HepG2 (cell line): ENCODE results near the gene PRUNE1. TPM values are rescaled to one million over a fixed set of nuclear protein-coding genes. Genes with fewer than 3 reads are reported as not detected.

Source experiments
- ATAC-seq: fragments of 200-7000 bp; cut with Tn5 transposase; 3 replicates; pipeline ENCODE4 v1.9.1; 2020; ENCODE audit warnings: mild to moderate bottlenecking, moderate library complexity
- BruUV-seq: library from RNA; stranded (reverse); fragments of 400-500 nt; replicated peaks from 2 replicates; lab custom pipeline; 2021; lab: Mats Ljungman, UMichigan
- CTCF ChIA-PET: fragments of 300-600 bp; formaldehyde crosslinking; extraction: SDS; loops from one replicate; lab custom pipeline; 2021; ENCODE audit warnings: low total read pairs, inconsistent platforms, low intra/inter-chr PET ratio; lab: Yijun Ruan, JAX
- POLR2A ChIA-PET: fragments of 350-600 bp; sonication (Branson Sonifier 250); formaldehyde crosslinking; loops from one replicate; lab custom pipeline; 2020; ENCODE audit warnings: antibody characterized with exemption, inconsistent platforms; lab: Yijun Ruan, JAX
- DNase-seq: peaks from one replicate; pipeline ENCODE4 v3.0.0-alpha.2; 2015; ENCODE audit warnings: low spot score
- FAIRE-seq: peaks from 3 replicates; lab custom pipeline; 2011; peaks lifted over from hg19 to GRCh38; lab: Jason Lieb, UNC
- H2AFZ ChIP-seq: one replicate; pipeline ENCODE4 v1.6.1; 2011; ENCODE audit warnings: low read length, inconsistent platforms
- H3K27ac ChIP-seq: fragments of 300-600 bp; 3 replicates; pipeline ENCODE4 v1.8.0; 2011; ENCODE audit warnings: mixed run types, mild to moderate bottlenecking, mixed read lengths, low read length, inconsistent platforms; ENCODE audit not compliant: insufficient read depth; ENCODE audit errors: extremely low read length
- H3K27me3 ChIP-seq, 2 experiments: fragments of 200-600 bp in 1 of 2; 2 replicates in 1 of 2; 3 replicates in 1 of 2; pipeline versions ENCODE4 v1.6.0 to v1.8.0; 2011; ENCODE audit warnings: low read length in 2 of 2, mild to moderate bottlenecking in 2 of 2, moderate library complexity in 2 of 2, inconsistent platforms in 1 of 2; ENCODE audit not compliant: insufficient read depth in 2 of 2, control insufficient read depth in 1 of 2
- H3K36me3 ChIP-seq, 2 experiments: fragments of 200-600 bp in 1 of 2; replicated peaks in 1 of 2; 2 replicates in 1 of 2; 3 replicates in 1 of 2; pipeline versions ENCODE4 v1.5.1 to v1.8.0; 2011; ENCODE audit warnings: low read length in 2 of 2, inconsistent platforms in 1 of 2; ENCODE audit not compliant: insufficient read depth in 2 of 2, control insufficient read depth in 1 of 2
- H3K4me1 ChIP-seq: 2 replicates; pipeline ENCODE4 v1.5.1; 2012; ENCODE audit warnings: low read length, inconsistent platforms; ENCODE audit not compliant: insufficient read depth
- H3K4me2 ChIP-seq: 2 replicates; pipeline ENCODE4 v1.6.0; 2011; ENCODE audit warnings: low read depth, low read length, inconsistent platforms
- H3K4me3 ChIP-seq, 3 experiments: fragments of 200-600 bp in 1 of 3; sonication (generic), shearing (Covaris generic) in 1 of 3; replicated peaks in 1 of 3; 2 replicates each; pipeline ENCODE4 v1.5.1; 2011 to 2016; ENCODE audit warnings: low read length in 3 of 3, inconsistent platforms in 2 of 3, low read depth in 2 of 3, mild to moderate bottlenecking in 2 of 3, control low read depth in 1 of 3, mixed read lengths in 1 of 3; ENCODE audit not compliant: insufficient read depth in 1 of 3
- H3K79me2 ChIP-seq: one replicate; pipeline ENCODE4 v1.6.1; 2011; ENCODE audit warnings: low read length, inconsistent platforms; ENCODE audit not compliant: insufficient read depth
- H3K9ac ChIP-seq: 2 replicates; pipeline ENCODE4 v1.6.0; 2011; ENCODE audit warnings: mild to moderate bottlenecking, low read depth, low read length, inconsistent platforms; ENCODE audit not compliant: insufficient read depth
- H3K9me3 ChIP-seq: 2 replicates; pipeline ENCODE4 v1.5.1; 2012; ENCODE audit warnings: mild to moderate bottlenecking, low read length
- H4K20me1 ChIP-seq: 2 replicates; pipeline ENCODE4 v1.6.0; 2011; ENCODE audit warnings: inconsistent platforms, mild to moderate bottlenecking, low read length, moderate library complexity; ENCODE audit not compliant: insufficient read depth
- FOSL1 ChIP-seq: sonication (generic); formaldehyde crosslinking; IDR thresholded peaks from 2 replicates; pipeline ENCODE4 v1.9.0; 2021; ENCODE audit warnings: missing genetic modification reagents, borderline replicate concordance
- GATAD1 ChIP-seq: IDR thresholded peaks from 2 replicates; pipeline ENCODE4 v1.6.1; 2016; ENCODE audit warnings: missing genetic modification reagents, missing compliant biosample characterization
- HMGA1 ChIP-seq: sonication (generic); formaldehyde crosslinking; conservative IDR thresholded peaks from 2 replicates; pipeline ENCODE4 v1.4.0; 2020; ENCODE audit warnings: missing genetic modification reagents
- IRX3 ChIP-seq: sonication (generic); formaldehyde crosslinking; IDR thresholded peaks from 2 replicates; pipeline ENCODE4 v1.8.1; 2023; ENCODE audit warnings: mild to moderate bottlenecking, low read depth, missing genetic modification reagents, borderline replicate concordance
- KLF13 ChIP-seq: sonication (generic); formaldehyde crosslinking; IDR thresholded peaks from 2 replicates; pipeline ENCODE4 v1.4.0; 2020; ENCODE audit warnings: mild to moderate bottlenecking, missing genetic modification reagents
- LRRFIP1 ChIP-seq: sonication (generic); formaldehyde crosslinking; conservative IDR thresholded peaks from 2 replicates; pipeline ENCODE4 v1.4.0; 2020; ENCODE audit warnings: missing genetic modification reagents
- NAIF1 ChIP-seq: sonication (generic); formaldehyde crosslinking; IDR thresholded peaks from 2 replicates; pipeline ENCODE4 v1.5.0; 2020; ENCODE audit warnings: mild to moderate bottlenecking, missing genetic modification reagents, borderline replicate concordance
- POLR2AphosphoS2 ChIP-seq: IDR thresholded peaks from 2 replicates; pipeline ENCODE4 v1.6.1; 2011; ENCODE audit warnings: low read depth, low read length, improper control_type of control experiment
- RFXAP ChIP-seq: sonication (generic); formaldehyde crosslinking; IDR thresholded peaks from 2 replicates; pipeline ENCODE4 v1.4.0; 2020; ENCODE audit warnings: missing genetic modification reagents, borderline replicate concordance
- RNF2 ChIP-seq: fragments of 450-650 bp; conservative IDR thresholded peaks from 2 replicates; pipeline ENCODE4 v1.6.1; 2016; ENCODE audit warnings: low read depth
- TAF15 ChIP-seq: fragments of 200-400 bp; formaldehyde crosslinking; IDR thresholded peaks from one replicate; pipeline ENCODE4 v1.6.1; 2018; ENCODE audit warnings: mild to moderate bottlenecking, low read depth, low read length; ENCODE audit not compliant: poor library complexity, severe bottlenecking
- TCF7L2 ChIP-seq: IDR thresholded peaks from 2 replicates; pipeline ENCODE4 v1.6.1; 2011; ENCODE audit warnings: mild to moderate bottlenecking, low read depth, low read length, moderate library complexity
- ZFP91 ChIP-seq: sonication (generic); formaldehyde crosslinking; IDR thresholded peaks from 2 replicates; pipeline ENCODE4 v1.9.0; 2022; ENCODE audit warnings: missing genetic modification reagents, mild to moderate bottlenecking, borderline replicate concordance
- ZNF12 ChIP-seq: sonication (generic); formaldehyde crosslinking; IDR thresholded peaks from 2 replicates; pipeline ENCODE4 v1.5.0; 2020; ENCODE audit warnings: missing genetic modification reagents
- ZNF224 ChIP-seq: sonication (generic); formaldehyde crosslinking; IDR thresholded peaks from 2 replicates; pipeline ENCODE4 v1.5.0; 2020; ENCODE audit warnings: mild to moderate bottlenecking, missing genetic modification reagents
- ZNF251 ChIP-seq: sonication (generic); formaldehyde crosslinking; IDR thresholded peaks from 2 replicates; pipeline ENCODE4 v1.9.0; 2021; ENCODE audit warnings: mild to moderate bottlenecking, missing genetic modification reagents
- ZNF33A ChIP-seq: sonication (generic); formaldehyde crosslinking; IDR thresholded peaks from 2 replicates; pipeline ENCODE4 v1.5.1; 2020; ENCODE audit warnings: missing genetic modification reagents, mild to moderate bottlenecking, moderate library complexity, borderline replicate concordance
- ZNF446 ChIP-seq: sonication (generic); formaldehyde crosslinking; IDR thresholded peaks from 2 replicates; pipeline ENCODE4 v1.5.0; 2020; ENCODE audit warnings: mild to moderate bottlenecking, missing genetic modification reagents
- ZNF549 ChIP-seq: sonication (generic); formaldehyde crosslinking; IDR thresholded peaks from 2 replicates; pipeline ENCODE4 v1.5.0; 2020; ENCODE audit warnings: missing genetic modification reagents
- WGBS: methylation state at CpG from one replicate; pipeline ENCODE4 v1.1.6; 2017; ENCODE audit warnings: low lambda C conversion rate; 5-methylcytosine and 5-hydroxymethylcytosine counted together
- in situ Hi-C: cut with HindIII; loops from 2 replicates; pipeline ENCODE4 v1.10.0; 2017; ENCODE audit warnings: low pct_unique_long_range_greater_than_20kb; ENCODE audit not compliant: extremely low pct_ligation_motif_present
- intact Hi-C: fragments of 100-400 bp; cut with micrococcal nuclease; formaldehyde crosslinking; loops from one replicate; pipeline ENCODE4 v1.10.0; 2022; ENCODE audit not compliant: unreplicated experiment
- polyA plus RNA-seq, 8 experiments: library from polyadenylated mRNA; depleted of rRNA in 3 of 8; stranded (reverse) in 7 of 8; unstranded in 1 of 8; fragments of >200 nt; fragmentation: Illumina TruSeq in 4 of 8; extraction: Trizol in 4 of 8; gene quantifications; 2 replicates each; pipeline versions ENCODE4 v1.2.1 to v1.2.3, GENCODE V29; 2011 to 2016; ENCODE audit warnings: low read depth in 4 of 8, missing spikeins in 1 of 8, mixed read lengths in 1 of 8; ENCODE audit not compliant: insufficient read depth in 1 of 8
- total RNA-seq, 5 experiments: library from RNA; depleted of rRNA; stranded (reverse); fragments of >200 nt; fragmentation: Illumina TruSeq; extraction: Trizol; gene quantifications; 2 replicates each; pipeline ENCODE4 v1.2.3, GENCODE V29; 2016; ENCODE audit warnings: low read depth in 1 of 5

The PRUNE1 gene
- total and polyA plus RNA-seq, 2 of the 13 experiments (the other 11 are each of a cell fraction or from before 2014, with no cell fraction given) = 19.0 to 31.9 TPM

DNA sequence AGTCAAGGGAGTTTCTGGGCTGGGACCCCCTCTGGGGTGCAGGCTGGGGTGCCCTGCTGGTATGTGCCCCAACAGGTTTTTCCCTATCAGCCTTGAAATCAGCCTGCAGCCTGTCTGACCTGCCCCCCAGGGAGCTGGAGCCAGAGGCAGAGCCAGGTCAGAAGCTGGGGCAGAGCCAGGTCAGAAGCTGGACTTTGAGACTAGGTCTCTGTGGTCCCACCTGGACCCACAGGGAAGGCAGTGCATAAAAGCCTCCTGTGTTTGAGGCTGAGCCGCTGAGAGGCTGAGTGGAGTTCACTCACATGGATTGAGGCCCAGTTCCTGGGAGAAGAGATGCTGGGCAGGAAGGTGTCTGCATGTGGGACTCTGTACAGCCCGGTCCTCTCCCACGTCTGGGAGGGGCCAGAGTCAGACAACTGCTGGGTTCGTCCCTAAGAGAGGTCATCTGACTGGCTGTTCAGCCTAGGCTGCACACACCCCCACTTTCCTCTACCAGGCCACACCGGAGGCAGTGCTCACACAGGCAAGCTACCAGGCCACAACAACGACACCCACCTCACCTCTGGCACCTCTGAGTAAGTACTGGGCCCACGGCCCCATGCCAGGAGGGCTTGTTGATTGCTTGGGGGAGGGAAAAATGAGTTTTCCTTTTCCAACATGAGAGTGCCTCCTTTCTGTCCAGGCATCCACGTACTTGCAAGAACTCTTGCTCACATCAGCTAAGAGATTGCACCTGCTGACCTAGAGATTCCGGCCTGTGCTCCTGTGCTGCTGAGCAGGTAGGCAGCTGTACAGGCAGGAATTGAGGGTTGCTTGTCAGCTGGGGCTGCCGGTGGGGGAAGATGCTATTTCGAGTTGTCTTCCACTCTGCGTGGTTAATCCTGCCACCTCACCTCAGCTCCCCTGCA is 26.2 kb upstream of the PRUNE1 start, which contains the start of gene ANXA9:
Gene ANXA9, plus strand, starts transcription at position 488 of the 908 bp plus-strand sequence. CDS start 814 bp downstream, outside the sequence.
- POLR2A ChIA-PET = interaction anchor here (0.8 to 5.2 kb wide), 21 partner anchors 8 to 420 kb away, joined by 3 to 150 read pairs (median 4); partner anchors contain the start of genes C1orf56, ENSA, GOLPH3L and MCL1
- ATAC-seq = peak; percentile 86
- TF ChIP-seq TAF15 (no peak), NAIF1 (CRISPR knock-in tag) (no peak), ZNF251 (CRISPR knock-in tag) (no peak), KLF13 (peak; percentile 50; the same call in 1 of the 2 replicates), GATAD1 (no peak; the same call in 1 of the 2 replicates), ZNF33A (CRISPR knock-in tag) (no peak), ZFP91 (peak; percentile 64; the same call in 1 of the 2 replicates), POLR2AphosphoS2 (no peak), ZNF549 (CRISPR knock-in tag) (no peak), TCF7L2 (no peak), RFXAP (CRISPR knock-in tag) (no peak), ZNF224 (CRISPR knock-in tag) (0 out of 2 replicates have a peak, but pooled peaks have one; percentile 49), HMGA1 (CRISPR knock-in tag) (no peak), RNF2 (no peak), ZNF12 (CRISPR knock-in tag) (no peak; the same call in 1 of the 2 replicates), ZNF446 (CRISPR knock-in tag) (no peak), IRX3 (CRISPR knock-in tag) (no peak), FOSL1 (CRISPR knock-in tag) (no peak), LRRFIP1 (no peak)

More for the DNA sequence above, 26.2 kb upstream of the PRUNE1 start, which contains the start of gene ANXA9:
- intact Hi-C loops (loop anchor here (1.0 kb wide), 1 partner anchor 24 kb away; the partner anchor contains the start of gene MINDY1), in situ Hi-C loops (no loop called here)
- peak within 1 kb of the TSS; percentile 66 for H2AFZ ChIP-seq
- H3K4me3 ChIP-seq = peak within 1 kb of the TSS; percentile 46 to 64 (median 51)
- peaks cover 2% of the 10 kb centered on the region for H3K79me2 ChIP-seq
- WGBS = 2% methylated on average over 7 of the region's 12 CpGs
- BruUV-seq = no TSS peak
- CTCF ChIA-PET = interaction anchor here (3.9 kb wide), 1 partner anchor 11 kb away, joined by 18 read pairs; no protein-coding TSS in a partner anchor
- H3K9ac ChIP-seq = peak within 1 kb of the TSS; percentile 69
- peaks cover 5 to 12% of the 10 kb centered on the region in 2 experiments; a peak in 2 of 5 replicates for H3K36me3 ChIP-seq
- H3K9me3 ChIP-seq = no peaks in the 10 kb centered on the region
- peaks cover 76% of the 10 kb centered on the region for H3K4me1 ChIP-seq
- H4K20me1 ChIP-seq = no peaks in the 10 kb centered on the region
- H3K27ac ChIP-seq = peak within 1 kb of the TSS; percentile 84
- H3K27me3 ChIP-seq = no peaks in the 10 kb centered on the region
- peak; percentile 95 for FAIRE-seq
- H3K4me2 ChIP-seq = peak within 1 kb of the TSS; percentile 90
- peak; percentile 94 for DNase-seq
